Sigmoid colon (tissue), 4 donors: ENCODE data around the gene UPK3A.

ENCODE experiments used
- CTCF ChIP-seq, 4 experiments: fragments of 450-650 bp in 3 of 4; fragments of 200-600 bp in 1 of 4; IDR thresholded peaks; one replicate each; pipeline ENCODE4 v1.5.1; 2016 to 2019; ENCODE audit warnings: antibody characterized with exemption in 4 of 4, mild to moderate bottlenecking in 3 of 4, moderate library complexity in 2 of 4
- POLR2AphosphoS5 ChIP-seq, 4 donors: sonication (generic); formaldehyde crosslinking; IDR thresholded peaks; one replicate each; pipeline ENCODE4 v1.6.1; 2017; ENCODE audit warnings: antibody characterized with exemption in 4 of 4

- TF ChIP-seq CTCF (IDR thresholded peaks at IDR 0.05) (no peak), POLR2AphosphoS5 (IDR thresholded peaks at IDR 0.05) (no peak)
Measured at GRCh38 chr22:45291931-45292290, 7.2 kb downstream of the UPK3A start.
